IPS-15b (cell line): ENCODE data around the gene STOX2.
"Not testable (repeated sequence)": the region's sequence is repeated elsewhere in the genome, so short reads cannot be mapped to it uniquely, and the experiment has no call there.

Source experiments
- H3K27me3 ChIP-seq: one replicate; pipeline ENCODE4 v1.6.1; 2013; ENCODE audit warnings: low read length; ENCODE audit not compliant: control insufficient read depth, insufficient read depth
- H3K36me3 ChIP-seq: one replicate; pipeline ENCODE4 v1.6.1; 2013; ENCODE audit warnings: low read length; ENCODE audit not compliant: control insufficient read depth, insufficient read depth
- H3K4me1 ChIP-seq: one replicate; pipeline ENCODE4 v1.6.1; 2013; ENCODE audit warnings: mild to moderate bottlenecking, low read length; ENCODE audit not compliant: control insufficient read depth, insufficient read depth
- H3K4me3 ChIP-seq: one replicate; pipeline ENCODE4 v1.5.1; 2013; ENCODE audit warnings: low read depth, low read length
- H3K9ac ChIP-seq: one replicate; pipeline ENCODE4 v1.6.1; 2013; ENCODE audit warnings: low read depth, mild to moderate bottlenecking, low read length
- H3K9me3 ChIP-seq: one replicate; pipeline ENCODE4 v1.6.1; 2013; ENCODE audit warnings: mild to moderate bottlenecking, low read length; ENCODE audit not compliant: control insufficient read depth, insufficient read depth

Gene STOX2

GRCh38 chr4:183945741-183946140 lies 40.6 kb downstream of the STOX2 start:
- no peaks in the 10 kb centered on the region for H3K36me3 ChIP-seq
- H3K4me3 ChIP-seq, result no peak overlapping the region
- H3K9ac ChIP-seq, result no peak overlapping the region
- no peaks in the 10 kb centered on the region for H3K9me3 ChIP-seq
- H3K4me1 ChIP-seq, result no peaks in the 10 kb centered on the region
- H3K27me3 ChIP-seq, result no peaks in the 10 kb centered on the region

DNA sequence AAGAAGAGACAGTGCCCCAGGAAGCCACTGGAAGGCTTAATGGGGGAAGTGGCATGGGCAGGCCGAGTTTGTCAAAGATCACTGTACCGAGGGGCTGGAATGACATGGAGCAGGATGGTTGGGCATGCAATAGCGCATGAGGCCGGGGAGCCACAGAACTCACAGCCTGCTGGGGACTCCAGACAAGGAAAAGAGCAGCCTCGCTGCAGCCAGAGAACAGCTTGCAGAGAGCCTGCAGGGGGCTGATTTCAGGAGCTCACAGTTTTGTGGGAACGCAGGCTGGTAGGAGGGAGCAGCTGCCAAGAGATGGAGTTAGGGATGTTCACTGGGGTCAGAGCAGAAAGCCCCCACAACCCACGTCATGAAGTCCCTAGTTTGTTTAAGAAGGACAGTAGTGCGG lies 45.4 kb downstream of the STOX2 start:
- Histone ChIP-seq H3K4me3 (no peak overlapping the region), H3K27me3 (no peaks in the 10 kb centered on the region), H3K4me1 (no peaks in the 10 kb centered on the region), H3K36me3 (no peaks in the 10 kb centered on the region), H3K9ac (no peak overlapping the region), H3K9me3 (no peaks in the 10 kb centered on the region)

DNA sequence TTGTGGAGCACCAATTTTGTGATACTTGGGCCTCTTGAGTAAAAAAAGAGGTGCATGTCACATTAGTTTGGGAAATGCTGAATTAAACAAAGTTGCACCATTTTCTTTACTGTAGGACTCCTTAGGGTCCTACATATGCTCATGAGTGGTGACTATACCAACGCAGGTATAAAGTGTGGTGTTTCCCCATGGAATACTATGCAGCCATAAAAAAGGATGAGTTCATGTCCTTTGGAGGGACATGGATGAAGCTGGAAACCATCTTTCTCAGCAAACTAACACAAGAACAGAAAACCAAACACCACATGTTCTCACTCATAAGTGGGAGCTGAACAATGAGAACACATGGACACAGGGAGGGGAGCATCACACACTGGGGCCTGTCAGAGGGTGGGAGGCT lies 47.5 kb downstream of the STOX2 start:
- H3K4me1 ChIP-seq, H3K9ac ChIP-seq, H3K9me3 ChIP-seq, H3K36me3 ChIP-seq, H3K27me3 ChIP-seq, H3K4me3 ChIP-seq: not testable (repeated sequence)

GRCh38 chr4:183959319-183960045 lies 54.4 kb downstream of the STOX2 start:
- Histone ChIP-seq H3K36me3 (no peaks in the 10 kb centered on the region), H3K27me3 (no peaks in the 10 kb centered on the region), H3K9me3 (no peaks in the 10 kb centered on the region), H3K4me1 (peaks cover 4% of the 10 kb centered on the region), H3K4me3 (no peak overlapping the region), H3K9ac (no peak overlapping the region)

- Histone ChIP-seq H3K9ac (no peak overlapping the region), H3K4me3 (no peak overlapping the region), H3K9me3 (no peaks in the 10 kb centered on the region)
Observed at GRCh38 chr4:183960046-183960420, 54.9 kb downstream of the STOX2 start.

DNA sequence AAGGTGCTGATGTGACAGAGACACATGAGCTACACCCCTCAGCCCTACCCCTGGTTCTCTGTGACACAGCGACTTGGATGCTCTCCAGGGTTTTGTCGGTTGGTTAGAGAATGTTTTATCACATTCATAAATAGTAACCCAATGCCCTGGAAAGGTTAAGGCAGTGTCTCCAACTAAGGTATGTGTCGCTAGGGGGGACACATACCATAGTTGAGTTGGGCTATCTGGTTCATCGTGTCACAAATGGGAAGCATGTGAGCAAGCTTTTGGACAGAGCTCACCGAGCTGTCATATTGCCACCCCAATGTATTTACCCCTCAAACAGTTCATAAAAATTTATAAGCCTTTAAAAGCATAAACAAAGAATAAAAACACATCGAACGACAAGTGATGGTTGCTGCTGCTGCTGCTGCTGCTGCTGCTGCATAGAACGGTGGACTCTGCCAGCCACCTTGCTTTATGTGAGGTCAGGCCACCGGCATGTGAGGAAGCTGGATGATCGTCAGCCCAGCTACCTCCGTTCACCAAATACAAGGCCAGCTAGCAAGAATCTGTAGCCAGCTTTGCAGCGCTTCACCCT lies 55.9 kb downstream of the STOX2 start:
- Histone ChIP-seq H3K9ac (no peak overlapping the region), H3K4me3 (no peak overlapping the region), H3K27me3 (no peaks in the 10 kb centered on the region), H3K9me3 (no peaks in the 10 kb centered on the region), H3K4me1 (peaks cover 4% of the 10 kb centered on the region), H3K36me3 (no peaks in the 10 kb centered on the region)

More at GRCh38 chr4:183960046-183960420, 54.9 kb downstream of the STOX2 start:
- Histone ChIP-seq H3K4me1 (peaks cover 4% of the 10 kb centered on the region), H3K27me3 (no peaks in the 10 kb centered on the region), H3K36me3 (no peaks in the 10 kb centered on the region)

DNA sequence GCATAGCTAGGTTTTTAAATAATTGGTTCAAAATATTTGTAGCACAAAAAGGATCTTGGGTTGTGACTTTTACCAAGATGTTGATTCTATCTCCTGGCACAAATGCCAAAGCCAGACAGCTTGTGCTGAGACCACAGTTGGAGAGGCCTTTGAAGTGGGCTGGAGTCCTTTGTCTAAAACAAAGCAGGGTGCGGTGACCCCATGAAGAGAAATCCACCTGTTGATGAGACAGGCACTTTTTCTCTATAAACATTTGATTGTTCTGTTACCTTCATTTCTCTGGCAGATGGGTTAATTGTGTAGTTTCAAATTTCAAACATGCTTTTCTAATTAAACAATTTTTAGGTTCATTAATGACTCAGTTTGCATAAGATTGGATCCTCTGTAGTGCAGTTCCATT lies 56.7 kb downstream of the STOX2 start:
- H3K4me3 ChIP-seq, result no peak overlapping the region
- peaks cover 4% of the 10 kb centered on the region for H3K4me1 ChIP-seq
- no peaks in the 10 kb centered on the region for H3K9me3 ChIP-seq
- H3K27me3 ChIP-seq, result no peaks in the 10 kb centered on the region
- H3K36me3 ChIP-seq, result no peaks in the 10 kb centered on the region
- no peak overlapping the region for H3K9ac ChIP-seq

- Histone ChIP-seq H3K27me3 (no peaks in the 10 kb centered on the region), H3K36me3 (no peaks in the 10 kb centered on the region)
Observed at GRCh38 chr4:183962419-183962818, 57.3 kb downstream of the STOX2 start.

GRCh38 chr4:183966371-183966770 lies 61.3 kb downstream of the STOX2 start:
- no peaks in the 10 kb centered on the region for H3K9me3 ChIP-seq
- no peak overlapping the region for H3K4me3 ChIP-seq
- peaks cover 5% of the 10 kb centered on the region for H3K4me1 ChIP-seq
- H3K9ac ChIP-seq, result no peak overlapping the region
- H3K27me3 ChIP-seq, result no peaks in the 10 kb centered on the region
- no peaks in the 10 kb centered on the region for H3K36me3 ChIP-seq

More at GRCh38 chr4:183962419-183962818, 57.3 kb downstream of the STOX2 start:
- H3K9me3 ChIP-seq, result no peaks in the 10 kb centered on the region
- H3K4me1 ChIP-seq, result peaks cover 4% of the 10 kb centered on the region
- no peak overlapping the region for H3K4me3 ChIP-seq
- H3K9ac ChIP-seq, result no peak overlapping the region

GRCh38 chr4:183967266-183967665 lies 62.2 kb downstream of the STOX2 start:
- Histone ChIP-seq H3K27me3 (no peaks in the 10 kb centered on the region), H3K9ac (no peak overlapping the region), H3K4me1 (peaks cover 11% of the 10 kb centered on the region), H3K36me3 (no peaks in the 10 kb centered on the region), H3K9me3 (no peaks in the 10 kb centered on the region), H3K4me3 (no peak overlapping the region)

DNA sequence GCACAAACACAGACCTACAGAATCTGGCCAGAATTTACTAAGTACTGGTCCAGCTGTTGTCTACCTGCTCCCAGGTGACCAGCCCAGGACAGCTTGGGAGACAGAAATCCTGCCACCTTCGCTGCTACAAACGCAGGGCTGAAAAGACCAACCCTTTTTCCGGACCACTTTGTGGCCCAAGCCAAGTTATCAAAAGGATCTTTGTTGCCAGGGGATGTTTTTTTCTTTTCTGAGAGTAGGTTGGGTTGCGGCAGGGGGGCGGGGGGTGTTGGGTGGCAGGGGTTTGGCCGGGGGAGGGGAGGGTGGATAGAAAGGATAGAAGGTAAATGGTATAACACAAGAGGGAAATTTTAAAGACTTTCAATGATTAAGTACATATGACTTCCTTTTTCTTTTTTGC lies 63.4 kb downstream of the STOX2 start:
- Histone ChIP-seq H3K27me3 (no peaks in the 10 kb centered on the region), H3K9ac (no peak overlapping the region)

DNA sequence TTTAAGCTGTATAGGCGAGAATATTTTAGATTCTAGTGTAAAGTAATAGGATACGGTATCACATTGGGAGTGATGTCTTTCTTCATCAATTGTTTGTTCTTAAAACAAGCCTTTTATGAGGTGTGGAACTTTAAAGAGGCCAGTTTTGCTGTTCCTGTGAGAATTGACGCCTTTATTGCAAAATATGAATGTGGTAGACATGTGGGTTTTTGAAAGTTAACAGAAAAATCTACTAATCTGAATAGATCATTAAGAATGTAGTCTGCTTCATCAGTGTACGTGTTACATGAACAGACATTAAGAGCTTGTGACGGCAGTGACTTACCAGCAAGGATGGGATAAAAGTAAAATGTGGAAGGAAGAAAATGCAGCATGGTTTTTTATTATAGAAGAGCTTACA lies 63.8 kb downstream of the STOX2 start:
- no peak overlapping the region for H3K9ac ChIP-seq
- H3K9me3 ChIP-seq, result no peaks in the 10 kb centered on the region
- no peaks in the 10 kb centered on the region for H3K36me3 ChIP-seq
- H3K4me1 ChIP-seq, result peaks cover 11% of the 10 kb centered on the region
- no peaks in the 10 kb centered on the region for H3K27me3 ChIP-seq
- no peak overlapping the region for H3K4me3 ChIP-seq

More for the DNA sequence above, 63.4 kb downstream of the STOX2 start:
- H3K4me3 ChIP-seq, result no peak overlapping the region
- peaks cover 11% of the 10 kb centered on the region for H3K4me1 ChIP-seq
- no peaks in the 10 kb centered on the region for H3K9me3 ChIP-seq
- no peaks in the 10 kb centered on the region for H3K36me3 ChIP-seq
